ENCODE data around the gene KITLG.
"Not testable (repeated sequence)": the region's sequence is repeated elsewhere in the genome, so short reads cannot be mapped to it uniquely, and the experiment has no call there.

The KITLG gene

DNA sequence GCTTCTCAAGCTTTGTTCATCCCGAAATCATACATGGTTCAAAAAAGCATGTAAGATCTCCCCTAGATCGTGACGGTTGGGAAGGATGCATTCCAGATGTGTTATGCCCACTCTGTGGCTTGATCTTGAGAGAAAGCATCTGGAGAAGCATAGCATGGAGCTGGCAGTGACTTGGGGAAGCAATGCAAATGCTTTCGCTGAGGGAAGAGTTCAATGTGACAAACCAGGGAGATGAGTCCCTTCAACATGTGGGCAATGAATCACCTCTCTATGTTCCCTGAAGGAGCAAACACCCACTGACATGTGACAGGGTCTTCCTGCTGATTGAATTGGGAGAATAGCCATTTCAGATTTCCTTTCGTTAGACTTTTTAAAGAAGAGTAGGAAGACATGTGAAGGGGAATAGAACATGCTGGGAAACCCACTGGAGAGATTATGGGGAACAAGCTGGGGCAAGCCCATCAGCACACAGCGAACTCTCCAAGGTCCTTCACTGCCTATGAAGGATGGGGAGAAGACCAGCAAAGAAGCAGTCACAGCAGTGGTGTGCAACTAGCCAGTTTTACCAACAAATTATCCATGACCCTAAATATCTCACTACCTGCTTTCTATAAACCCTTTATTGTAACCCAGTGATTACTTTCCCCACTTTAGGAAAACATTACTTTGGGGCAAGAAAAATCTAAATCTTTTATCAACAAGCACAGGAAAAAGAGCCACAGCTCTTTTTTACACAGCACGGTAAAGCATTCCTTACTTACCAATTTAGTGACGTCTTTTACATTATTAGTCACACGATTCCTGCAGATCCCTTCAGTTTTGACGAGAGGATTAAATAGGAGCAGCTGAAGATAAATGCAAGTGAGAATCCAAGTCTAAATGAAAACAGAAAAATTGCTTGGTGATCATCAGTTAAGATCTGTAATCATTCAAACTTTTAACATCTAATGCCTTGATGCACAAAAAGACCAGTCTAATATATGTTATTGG is 35.0 kb downstream of the KITLG start:
- FAIRE-seq (no peak), DNase-seq (ENCODE audit: low spot score) (no peak)

GRCh38 chr12:88539893-88540292 is 40.4 kb downstream of the KITLG start:
- no peak for DNase-seq (ENCODE audit: low spot score)
- FAIRE-seq, result no peak

DNA sequence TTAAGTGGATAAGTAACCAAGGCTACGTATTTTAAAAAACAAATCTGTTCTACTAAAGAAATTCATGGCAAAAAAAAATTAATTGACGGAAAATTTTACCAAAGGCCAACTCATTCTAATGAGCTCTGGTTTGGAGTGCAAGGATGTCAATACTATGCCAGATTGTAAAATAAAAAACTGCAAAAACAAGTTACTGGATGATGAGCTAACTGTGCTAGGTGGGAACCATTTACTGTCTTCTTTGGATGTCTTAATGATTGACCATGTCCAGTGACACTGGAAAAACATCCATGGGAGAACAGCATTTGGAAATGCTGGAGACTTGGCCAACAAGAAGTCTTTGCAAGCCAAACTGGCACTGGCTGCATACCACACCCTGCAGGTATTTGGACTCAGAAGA is 41.6 kb downstream of the KITLG start:
- no peak for DNase-seq (ENCODE audit: low spot score)
- FAIRE-seq, result no peak

DNA sequence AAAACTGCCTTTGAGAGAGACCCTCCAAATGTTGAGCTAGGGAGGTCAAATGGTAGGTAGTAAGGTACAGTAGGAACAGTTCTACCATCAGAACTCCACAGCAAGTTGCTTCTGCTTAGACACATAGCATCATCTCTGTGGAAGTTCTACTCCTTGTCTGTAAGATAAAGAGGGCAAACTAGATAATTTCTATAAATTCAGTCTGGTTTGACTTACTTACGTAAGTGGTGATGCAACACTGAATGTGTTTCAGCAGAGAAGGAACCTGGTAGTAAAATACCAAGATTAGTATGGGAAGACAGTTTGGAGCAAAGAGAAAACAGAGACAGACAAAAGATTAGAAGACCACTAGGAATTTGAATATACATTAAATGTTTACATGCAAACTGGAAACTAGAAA is 42.0 kb downstream of the KITLG start:
- DNase-seq (ENCODE audit: low spot score), result no peak
- FAIRE-seq, result no peak

- FAIRE-seq, result no peak
- DNase-seq (ENCODE audit: low spot score), result no peak
These were observed 49.4 kb downstream of the KITLG start for GRCh38 chr12:88530868-88531267.

- DNase-seq (ENCODE audit: low spot score) (no peak), FAIRE-seq (no peak)
These were observed 50.5 kb downstream of the KITLG start for GRCh38 chr12:88529531-88530488.

DNA sequence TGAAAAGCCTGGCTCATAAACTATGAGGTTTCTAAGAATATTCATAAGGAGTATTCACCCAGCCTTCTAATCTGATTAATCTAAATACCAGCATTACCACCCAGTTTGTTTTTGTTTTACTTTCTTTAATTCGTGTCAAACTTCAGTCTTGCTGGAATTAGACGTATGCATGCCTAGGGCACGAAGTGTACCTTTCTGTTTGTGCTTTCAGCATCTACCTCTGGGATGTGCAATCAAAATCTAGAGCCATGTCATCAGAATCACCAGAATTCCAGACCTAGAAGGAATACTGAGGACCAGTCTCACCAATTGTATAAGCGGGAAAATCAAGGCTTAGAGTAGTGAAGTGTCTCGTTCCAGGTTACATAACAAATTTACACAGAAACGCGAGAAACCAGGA is 57.3 kb downstream of the KITLG start:
- DNase-seq (ENCODE audit: low spot score) (no peak), FAIRE-seq (no peak)

- DNase-seq (ENCODE audit: low spot score) (no peak), FAIRE-seq (no peak)
These were observed 59.8 kb downstream of the KITLG start for GRCh38 chr12:88520436-88520820.

GRCh38 chr12:88519802-88520435 is 60.4 kb downstream of the KITLG start:
- DNase-seq (ENCODE audit: low spot score), result no peak
- no peak for FAIRE-seq

- FAIRE-seq (no peak), DNase-seq (ENCODE audit: low spot score) (no peak)
These were observed 61.3 kb downstream of the KITLG start for GRCh38 chr12:88518863-88519403.

DNA sequence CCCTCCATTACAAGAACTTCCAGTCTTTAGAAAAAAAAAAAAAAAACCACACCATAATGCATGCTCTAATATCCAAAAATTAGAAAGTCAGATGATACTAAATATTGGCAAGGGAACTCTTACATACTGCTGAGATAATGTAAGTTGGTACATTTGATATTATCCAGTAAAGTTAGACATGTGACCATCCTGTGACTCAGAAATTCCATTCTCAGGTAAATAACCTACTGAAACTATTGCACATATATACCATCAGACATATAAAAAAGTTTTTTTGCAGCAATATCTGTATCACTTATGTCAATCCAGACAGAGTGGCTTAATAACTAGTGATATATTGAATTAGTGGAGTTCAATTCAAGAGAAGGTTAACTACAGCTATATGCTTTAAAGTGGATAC is 63.5 kb downstream of the KITLG start:
- FAIRE-seq (no peak), DNase-seq (ENCODE audit: low spot score) (no peak)

DNA sequence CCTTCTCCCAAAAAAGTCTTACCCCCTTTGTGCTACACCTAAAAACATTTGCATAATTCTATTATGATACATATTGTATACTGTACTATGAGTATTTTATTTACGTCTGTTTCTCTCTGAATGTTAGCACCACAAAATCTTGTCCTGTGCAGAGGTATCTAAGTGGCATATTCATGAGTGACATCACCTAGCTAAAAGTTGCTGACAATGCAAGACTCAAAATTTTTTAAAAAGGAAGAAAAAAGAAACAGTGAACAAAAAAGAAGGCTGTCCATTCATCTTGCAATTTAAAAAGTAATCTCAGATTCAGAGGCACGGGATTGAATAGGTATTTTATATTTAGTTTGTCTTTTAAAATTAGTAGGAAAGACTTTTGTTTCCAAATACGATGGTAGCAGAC is 69.4 kb downstream of the KITLG start:
- FAIRE-seq (no peak), DNase-seq (ENCODE audit: low spot score) (no peak)

DNA sequence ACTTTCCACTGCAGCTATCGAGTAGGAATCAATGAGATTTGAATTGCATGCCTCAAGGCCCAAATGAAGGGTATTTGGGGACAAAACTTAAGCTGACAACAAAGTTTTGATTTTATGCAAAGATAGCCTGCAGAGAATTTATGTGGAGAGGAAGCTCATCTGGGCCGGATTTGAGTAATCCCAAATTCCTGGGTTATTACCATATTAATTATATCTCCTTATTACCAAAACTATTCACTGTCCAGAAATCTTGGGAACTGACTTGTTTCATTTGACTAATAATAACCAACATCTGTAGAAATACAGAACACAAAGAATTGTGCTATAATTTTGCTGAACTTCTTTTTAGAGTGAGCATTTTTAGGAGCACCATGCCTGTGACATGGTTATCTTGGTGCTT is 70.4 kb downstream of the KITLG start:
- no peak for DNase-seq (ENCODE audit: low spot score)
- no peak for FAIRE-seq

DNA sequence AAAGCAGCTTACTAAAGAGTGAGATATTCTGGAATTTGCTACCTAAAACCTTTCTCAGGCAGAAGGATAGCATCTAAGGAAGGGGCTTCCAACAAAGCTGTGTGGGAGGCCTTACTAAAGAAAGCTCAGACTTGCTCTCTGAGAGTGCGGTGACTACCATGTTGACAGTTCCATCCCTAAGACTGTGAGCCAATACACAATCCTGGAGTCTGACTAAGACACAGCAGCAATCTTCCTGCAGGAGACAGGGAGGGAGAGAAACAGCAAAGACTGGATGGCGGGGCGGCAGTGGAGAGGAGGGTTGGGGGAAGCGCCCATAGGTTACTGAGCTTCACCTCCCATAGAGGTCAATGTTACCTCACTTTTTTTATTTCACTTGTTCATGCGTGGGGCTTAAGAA is 70.9 kb downstream of the KITLG start:
- DNase-seq (ENCODE audit: low spot score), result no peak
- no peak for FAIRE-seq

- DNase-seq (ENCODE audit: low spot score); FAIRE-seq: not testable (repeated sequence)
These were observed 72.4 kb downstream of the KITLG start for GRCh38 chr12:88507851-88508250.

DNA sequence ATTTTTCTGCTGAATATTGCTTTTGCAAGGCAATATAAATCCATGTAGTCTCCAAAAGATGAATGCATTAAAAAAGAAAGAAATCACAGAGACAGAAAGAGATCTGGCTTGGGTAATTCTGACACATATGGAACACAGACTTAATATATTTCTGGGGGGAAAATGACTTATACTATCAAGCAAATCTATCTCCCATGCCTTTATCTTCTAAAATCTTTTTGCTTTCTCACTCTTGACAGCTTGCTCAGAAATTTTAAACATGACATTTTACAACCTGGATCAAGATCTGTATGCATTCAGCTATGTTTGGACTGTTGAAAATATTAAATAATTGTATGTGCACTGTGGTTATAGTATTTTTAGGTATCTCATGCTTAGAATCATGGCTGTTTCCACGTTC is 73.0 kb downstream of the KITLG start:
- no peak for DNase-seq (ENCODE audit: low spot score)
- no peak for FAIRE-seq

- no peak for FAIRE-seq
- DNase-seq (ENCODE audit: low spot score), result no peak
These were observed 74.6 kb downstream of the KITLG start for GRCh38 chr12:88505696-88506095.

DNA sequence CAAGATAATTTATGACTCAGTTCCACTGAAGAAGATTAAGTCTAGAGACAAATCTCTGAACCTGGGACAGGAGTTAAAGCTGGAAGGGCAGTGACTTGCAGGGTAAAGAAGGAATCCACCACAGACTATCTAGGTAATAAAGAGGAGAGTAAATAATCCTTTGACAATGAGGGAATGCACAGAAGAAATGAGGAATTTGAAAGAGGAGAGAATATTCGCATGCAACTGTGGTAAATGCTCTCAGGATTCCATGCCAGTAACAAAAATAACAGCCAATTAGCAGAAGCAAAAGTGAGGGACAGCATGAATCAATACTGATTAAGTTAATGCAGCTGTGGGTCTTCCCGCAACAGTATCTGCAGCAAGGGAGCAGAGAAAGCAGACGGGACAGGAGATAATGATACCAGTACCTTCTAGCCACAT is 77.0 kb downstream of the KITLG start:
- no peak for FAIRE-seq
- no peak for DNase-seq (ENCODE audit: low spot score)

- peak; percentile 49 for DNase-seq (ENCODE audit: low spot score)
- FAIRE-seq, result peak; percentile 65
These were observed 78.0 kb downstream of the KITLG start for GRCh38 chr12:88501972-88502938.

- DNase-seq (ENCODE audit: low spot score) (no peak), FAIRE-seq (no peak)
These were observed 83.3 kb downstream of the KITLG start for GRCh38 chr12:88496891-88497371.
